Memory B cell (primary cell): Measurements from ENCODE around the gene CYREN.
"Not testable (repeated sequence)": the region's sequence is repeated elsewhere in the genome, so short reads cannot be mapped to it uniquely, and the experiment has no call there.

Experiments
- ATAC-seq: fragments of 150-1000 bp; cut with Tn5 transposase; 2 replicates; pipeline ENCODE4 v1.10.0; 2021; ENCODE audit warnings: low read depth, mild to moderate bottlenecking, moderate library complexity
- DNase-seq, 2 donors: peaks; one replicate each; pipeline ENCODE4 v3.0.0; 2022; ENCODE audit warnings: low spot score in 2 of 2
- H3K27ac Mint-ChIP-seq: one replicate; pipeline ENCODE4 v1.8.0; 2022; ENCODE audit warnings: mild to moderate bottlenecking, moderate library complexity, mixed read lengths
- H3K27me3 Mint-ChIP-seq: one replicate; pipeline ENCODE4 v1.8.0; 2022; ENCODE audit warnings: mixed read lengths
- H3K36me3 Mint-ChIP-seq: one replicate; pipeline ENCODE4 v1.8.0; 2022; ENCODE audit warnings: mild to moderate bottlenecking, mixed read lengths
- H3K4me1 Mint-ChIP-seq: one replicate; pipeline ENCODE4 v1.8.0; 2022; ENCODE audit warnings: mixed read lengths
- H3K4me3 Mint-ChIP-seq: one replicate; pipeline ENCODE4 v1.8.0; 2022; ENCODE audit warnings: mild to moderate bottlenecking, moderate library complexity, mixed read lengths
- H3K9me3 Mint-ChIP-seq: one replicate; pipeline ENCODE4 v1.8.0; 2022; ENCODE audit warnings: mixed read lengths

CYREN gene, protein sequence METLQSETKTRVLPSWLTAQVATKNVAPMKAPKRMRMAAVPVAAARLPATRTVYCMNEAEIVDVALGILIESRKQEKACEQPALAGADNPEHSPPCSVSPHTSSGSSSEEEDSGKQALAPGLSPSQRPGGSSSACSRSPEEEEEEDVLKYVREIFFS

DNA sequence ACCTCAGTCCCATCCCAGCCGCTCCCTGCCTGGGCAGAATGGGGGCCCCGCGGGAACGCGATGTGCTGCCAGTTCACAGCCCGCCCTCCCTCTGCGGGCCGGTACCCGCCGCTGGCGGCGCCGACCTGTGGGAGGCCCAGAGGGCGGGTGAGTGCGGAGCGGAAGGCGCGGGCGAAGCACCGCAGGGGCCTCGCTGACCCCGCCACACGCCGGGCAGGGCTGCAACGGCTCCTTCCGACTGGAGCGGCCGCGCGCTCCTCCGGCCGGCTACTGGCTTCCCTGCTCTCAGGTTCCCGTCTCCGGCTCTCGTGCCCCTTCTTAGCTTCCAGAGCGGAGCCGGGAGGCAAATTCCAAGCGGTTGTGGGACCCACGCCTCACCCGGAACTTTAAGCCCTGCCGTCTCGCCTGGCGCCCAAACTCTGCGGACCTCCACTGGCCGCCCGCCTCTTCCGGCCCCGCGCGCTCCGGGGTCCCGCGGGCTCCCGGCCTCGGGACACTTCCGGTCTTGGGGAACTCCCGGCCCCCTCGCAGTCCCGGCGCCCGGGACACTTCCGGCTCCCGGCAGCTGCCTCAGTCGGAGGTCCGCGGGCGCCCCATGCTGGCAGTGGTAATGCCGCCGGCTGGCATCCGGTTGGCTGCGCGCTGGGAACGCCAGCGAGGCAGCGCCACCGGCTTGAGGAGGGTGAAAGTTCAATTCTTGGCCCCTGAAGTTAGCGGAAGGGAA is at the start of gene CYREN:
Gene CYREN (minus strand): TSS at position 434 of the 724 bp plus-strand sequence. CDS start 1,785 bp downstream, outside the sequence.
- peaks cover 2% of the 10 kb centered on the region for H3K9me3 Mint-ChIP-seq
- no peaks in the 10 kb centered on the region for H3K27me3 Mint-ChIP-seq
- peaks cover 7% of the 10 kb centered on the region for H3K36me3 Mint-ChIP-seq
- peak within 1 kb of the TSS; percentile 83 for H3K4me3 Mint-ChIP-seq
- peak within 1 kb of the TSS; percentile 95 for H3K27ac Mint-ChIP-seq
- peak; percentile 79 to 82 for DNase-seq
- peak; percentile 74 for ATAC-seq
- H3K4me1 Mint-ChIP-seq, result peaks cover 37% of the 10 kb centered on the region

DNA sequence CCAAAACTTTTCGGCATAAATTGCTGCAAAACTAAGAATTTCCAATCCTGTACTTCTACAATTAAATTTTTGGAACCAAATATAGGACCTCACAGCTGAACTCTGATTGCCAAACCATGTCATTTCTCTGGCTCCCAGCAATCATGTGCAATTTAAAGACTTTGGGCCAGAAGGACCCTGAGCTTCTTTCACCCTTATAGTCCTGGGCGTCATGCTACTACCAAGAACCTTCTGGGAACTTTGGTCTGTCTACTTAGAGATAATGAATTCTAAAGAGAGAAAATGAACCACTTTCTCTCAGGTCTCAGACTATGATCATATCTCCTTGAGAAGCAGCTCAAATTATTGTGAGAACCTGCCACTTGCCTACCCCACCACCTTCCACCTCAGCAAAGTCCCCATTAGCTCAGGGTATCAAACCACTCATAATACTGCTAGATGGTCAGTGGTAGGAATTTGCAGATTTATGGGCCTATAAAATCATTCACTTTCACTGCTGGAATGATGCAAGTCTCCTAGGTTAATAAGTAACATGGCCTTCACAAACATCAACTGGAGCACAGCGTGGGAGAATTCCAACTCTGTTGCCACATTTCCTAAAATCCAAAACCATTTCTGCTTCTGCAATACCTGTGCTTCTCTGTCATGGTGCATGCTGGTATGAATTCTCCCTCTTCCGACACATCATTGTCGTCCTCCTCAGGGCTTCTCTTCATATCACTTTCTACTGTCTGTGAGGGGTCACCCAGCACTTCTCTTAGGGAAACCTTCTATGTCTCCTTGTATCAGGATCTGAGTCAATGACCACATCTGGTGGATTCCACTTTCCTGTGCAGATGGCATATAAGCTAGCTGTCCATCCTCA is 47.4 kb upstream of the CYREN start:
- Mint-ChIP-seq H3K36me3 (no peaks in the 10 kb centered on the region), H3K9me3 (peaks cover 2% of the 10 kb centered on the region), H3K27me3 (peaks cover 2% of the 10 kb centered on the region), H3K27ac (no peak overlapping the region), H3K4me3 (no peak overlapping the region), H3K4me1 (no peaks in the 10 kb centered on the region)
- ATAC-seq (no peak), DNase-seq (no peak)

DNA sequence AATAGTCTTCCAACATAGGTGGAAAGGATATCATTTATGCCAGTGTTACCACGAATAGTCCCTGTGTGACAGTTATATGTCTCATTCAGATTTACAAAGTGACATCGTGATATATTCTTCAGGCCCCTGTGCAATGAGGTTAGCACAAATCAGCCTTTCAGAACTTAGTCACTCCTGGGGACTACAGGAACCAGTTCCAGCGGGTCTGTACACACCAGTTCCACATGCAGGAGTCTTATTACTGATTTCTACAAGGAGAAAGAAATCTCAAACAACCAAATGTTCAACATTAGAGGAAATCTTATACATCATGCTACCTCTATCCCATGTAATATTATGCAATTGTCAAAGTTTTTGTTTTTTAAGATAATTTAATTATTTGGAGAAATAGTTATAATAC is 45.2 kb upstream of the CYREN start:
- Mint-ChIP-seq H3K9me3 (peaks cover 2% of the 10 kb centered on the region), H3K4me1 (peaks cover 2% of the 10 kb centered on the region), H3K27ac (no peak overlapping the region), H3K4me3 (no peak overlapping the region), H3K36me3 (no peaks in the 10 kb centered on the region), H3K27me3 (peaks cover 2% of the 10 kb centered on the region)
- DNase-seq (no peak), ATAC-seq (no peak)

DNA sequence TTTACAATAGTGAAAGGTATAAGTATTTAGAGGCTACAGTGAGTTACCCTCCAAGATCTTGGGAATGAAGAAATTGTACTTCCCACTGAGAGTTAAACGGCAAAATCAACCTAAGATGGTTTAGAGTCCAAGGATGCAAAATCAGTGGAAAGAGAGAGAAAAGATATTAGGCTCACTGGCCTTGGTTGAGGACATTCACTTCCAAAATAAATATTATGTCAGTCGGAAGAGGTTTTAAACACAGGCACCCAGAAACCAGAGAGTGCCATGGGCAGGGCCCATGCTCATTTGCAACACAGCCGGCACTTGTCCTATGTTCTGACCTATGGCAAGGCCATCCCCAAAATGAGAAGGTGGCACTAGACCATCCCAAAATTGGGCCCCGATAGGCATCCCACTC is 44.7 kb upstream of the CYREN start:
- no peak for ATAC-seq
- Mint-ChIP-seq H3K4me1 (peaks cover 6% of the 10 kb centered on the region), H3K27me3 (peaks cover 2% of the 10 kb centered on the region), H3K36me3 (no peaks in the 10 kb centered on the region), H3K9me3 (peaks cover under 1% of the 10 kb centered on the region), H3K27ac (no peak overlapping the region), H3K4me3 (no peak overlapping the region)
- DNase-seq, result no peak

DNA sequence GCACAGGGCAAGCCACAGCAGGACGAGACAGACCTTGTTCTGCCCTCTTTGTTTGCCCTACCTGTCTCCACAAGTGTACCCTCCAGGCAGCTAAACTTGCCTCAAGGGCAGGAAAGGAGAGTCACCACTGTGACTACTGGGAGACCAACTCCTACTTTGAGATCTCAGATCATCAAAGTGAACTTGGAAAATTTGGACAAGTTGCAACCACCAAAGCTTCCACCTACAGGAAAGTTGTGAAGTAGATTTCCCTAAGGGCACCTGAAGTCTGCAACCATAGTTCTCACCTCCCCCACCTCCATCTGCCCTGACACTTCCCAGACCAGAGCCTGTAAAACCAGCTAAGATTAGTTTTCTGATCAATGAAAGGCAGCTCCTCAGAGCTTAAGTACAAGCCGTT is 43.3 kb upstream of the CYREN start:
- Mint-ChIP-seq H3K36me3 (no peaks in the 10 kb centered on the region), H3K4me3 (no peak overlapping the region), H3K9me3 (no peaks in the 10 kb centered on the region), H3K4me1 (peaks cover 6% of the 10 kb centered on the region), H3K27ac (no peak overlapping the region), H3K27me3 (peaks cover 2% of the 10 kb centered on the region)
- DNase-seq (no peak), ATAC-seq (no peak)

DNA sequence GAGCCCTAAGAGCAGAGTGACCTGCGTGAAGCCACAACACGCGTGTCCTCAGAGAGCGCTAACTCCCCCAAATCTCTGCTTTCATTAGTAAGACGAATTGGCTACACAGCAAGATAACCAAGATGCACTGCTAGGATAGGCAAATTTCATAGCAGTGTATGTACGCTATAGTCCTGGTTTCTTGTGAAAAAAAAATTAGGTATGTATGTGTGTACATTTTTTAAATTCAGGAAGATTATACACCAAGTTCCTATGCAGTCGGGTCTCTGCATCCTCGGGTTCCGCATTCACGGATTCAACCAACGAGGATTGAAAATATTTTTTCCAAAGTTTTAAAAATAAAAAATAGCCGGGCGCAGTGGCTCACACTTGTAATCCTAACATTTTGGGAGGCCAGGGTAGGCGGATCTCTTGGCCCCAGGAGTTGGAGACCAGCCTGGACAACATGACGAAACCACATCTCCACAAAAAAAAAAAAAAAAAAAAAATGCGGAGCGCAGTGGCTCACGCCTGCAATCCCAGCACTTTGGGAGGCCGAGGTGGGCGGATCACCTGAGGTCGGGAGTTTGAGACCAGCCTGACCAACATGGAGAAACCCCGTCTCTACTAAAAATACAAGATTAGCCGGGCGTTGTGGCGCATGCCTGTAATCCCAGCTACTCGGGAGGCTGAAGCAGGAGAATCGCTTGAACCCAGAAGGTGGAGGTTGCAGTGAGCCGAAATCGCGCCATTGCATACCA is 41.6 kb upstream of the CYREN start:
- H3K4me3 Mint-ChIP-seq, result peak overlapping the region; percentile 99
- ATAC-seq, DNase-seq, H3K9me3 Mint-ChIP-seq, H3K36me3 Mint-ChIP-seq, H3K27me3 Mint-ChIP-seq: not testable (repeated sequence)
- peaks cover 21% of the 10 kb centered on the region for H3K4me1 Mint-ChIP-seq
- peak overlapping the region; percentile 95 for H3K27ac Mint-ChIP-seq

DNA sequence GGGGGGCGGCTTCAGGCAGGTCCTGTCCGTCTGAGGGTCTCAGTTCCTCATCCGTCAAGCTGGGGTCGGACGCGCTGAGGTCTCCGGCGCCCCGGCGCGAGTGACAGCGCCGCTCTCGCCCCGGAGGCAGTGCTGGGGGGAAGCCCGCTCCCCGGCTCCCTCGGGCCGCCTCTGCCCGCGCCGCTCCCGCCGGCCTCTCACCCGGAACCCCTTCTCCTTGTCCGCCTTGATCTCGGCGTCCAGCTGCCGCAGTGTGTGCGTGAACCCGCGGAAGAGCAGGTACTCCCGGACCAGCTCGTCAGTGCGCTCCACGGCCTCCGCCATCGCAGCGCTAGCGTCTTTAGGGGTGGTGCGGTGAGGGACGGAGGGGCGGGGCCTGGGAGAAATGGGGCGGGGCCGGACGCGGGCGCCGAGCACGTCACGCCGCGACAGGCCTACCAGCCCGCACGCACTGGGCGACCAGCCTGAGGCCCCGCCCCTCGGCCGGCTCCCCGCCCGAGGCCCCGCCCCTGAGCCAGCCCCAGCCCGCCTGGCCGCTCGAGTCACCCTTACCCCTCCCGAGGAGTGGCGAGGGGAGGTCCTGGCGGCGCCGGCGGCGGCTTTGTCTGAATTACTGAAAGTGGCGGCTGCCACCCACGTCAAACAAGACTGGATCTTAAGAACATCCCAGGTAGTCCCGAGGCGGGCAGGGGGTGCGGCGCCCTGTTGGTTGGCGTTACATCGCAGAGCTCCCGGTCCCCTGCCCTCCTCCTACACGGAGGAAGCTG is 40.9 kb upstream of the CYREN start, which contains the start of gene WDR91:
Gene WDR91 (minus strand): TSS at position 348 of the 767 bp plus-strand sequence. CDS start 24 bp downstream, at position 324.
- Mint-ChIP-seq H3K36me3 (no peaks in the 10 kb centered on the region), H3K4me1 (peaks cover 25% of the 10 kb centered on the region), H3K4me3 (peak within 1 kb of the TSS; percentile 99), H3K27me3 (no peaks in the 10 kb centered on the region), H3K27ac (peak within 1 kb of the TSS; percentile 95), H3K9me3 (no peaks in the 10 kb centered on the region)
- DNase-seq (peak; percentile 85 to 86), ATAC-seq (peak; percentile 87)

DNA sequence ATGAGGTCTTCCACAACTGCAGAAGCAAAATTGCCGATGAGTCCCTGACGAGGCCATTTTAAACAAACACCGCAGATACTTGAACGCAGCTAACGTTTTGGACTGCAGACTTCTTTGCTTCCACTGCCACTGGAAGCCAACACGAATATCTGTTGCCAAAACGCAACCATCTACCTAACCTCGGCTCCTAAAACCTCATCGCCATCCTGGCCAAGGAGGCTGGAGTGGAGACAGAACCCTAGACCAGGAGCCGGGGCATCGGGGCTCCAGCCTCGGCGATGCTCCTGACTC is 40.3 kb upstream of the CYREN start:
- Mint-ChIP-seq H3K27ac (peak overlapping the region; percentile 95), H3K9me3 (no peaks in the 10 kb centered on the region), H3K4me3 (peak overlapping the region; percentile 99), H3K27me3 (no peaks in the 10 kb centered on the region), H3K4me1 (peaks cover 25% of the 10 kb centered on the region), H3K36me3 (no peaks in the 10 kb centered on the region)
- DNase-seq, result no peak
- ATAC-seq, result no peak

DNA sequence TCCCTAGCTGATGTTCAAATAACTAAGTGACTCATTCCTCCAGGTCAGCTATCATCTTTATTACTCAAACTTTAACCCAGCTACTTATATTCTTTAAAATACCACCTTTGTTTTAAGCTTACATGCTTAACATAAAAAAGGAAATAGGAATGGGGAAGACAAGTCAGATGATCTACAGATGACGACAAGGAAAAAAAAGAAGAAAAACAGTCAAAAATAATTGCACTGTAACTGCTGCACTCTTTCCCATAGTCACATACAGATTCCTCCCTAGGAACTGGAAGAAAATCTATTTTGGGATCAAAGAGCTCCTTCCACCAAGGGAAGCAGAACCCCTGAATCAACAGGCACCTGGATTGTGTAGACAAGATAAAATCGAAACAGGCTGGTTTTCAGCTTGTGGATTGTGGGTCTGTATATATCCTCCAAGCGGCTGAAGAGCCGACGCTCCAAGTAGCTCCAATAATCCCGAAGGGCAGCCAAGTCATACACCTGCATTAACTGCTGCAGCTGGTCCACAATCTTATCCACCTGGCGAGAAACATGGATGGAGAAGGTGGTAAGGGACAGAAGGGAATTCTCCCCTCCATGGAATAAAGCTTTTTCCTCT is 38.8 kb upstream of the CYREN start:
- Mint-ChIP-seq H3K9me3 (no peaks in the 10 kb centered on the region), H3K4me1 (peaks cover 29% of the 10 kb centered on the region), H3K27ac (no peak overlapping the region), H3K4me3 (peak overlapping the region; percentile 24), H3K27me3 (no peaks in the 10 kb centered on the region), H3K36me3 (peaks cover 4% of the 10 kb centered on the region)
- DNase-seq (no peak), ATAC-seq (no peak)

DNA sequence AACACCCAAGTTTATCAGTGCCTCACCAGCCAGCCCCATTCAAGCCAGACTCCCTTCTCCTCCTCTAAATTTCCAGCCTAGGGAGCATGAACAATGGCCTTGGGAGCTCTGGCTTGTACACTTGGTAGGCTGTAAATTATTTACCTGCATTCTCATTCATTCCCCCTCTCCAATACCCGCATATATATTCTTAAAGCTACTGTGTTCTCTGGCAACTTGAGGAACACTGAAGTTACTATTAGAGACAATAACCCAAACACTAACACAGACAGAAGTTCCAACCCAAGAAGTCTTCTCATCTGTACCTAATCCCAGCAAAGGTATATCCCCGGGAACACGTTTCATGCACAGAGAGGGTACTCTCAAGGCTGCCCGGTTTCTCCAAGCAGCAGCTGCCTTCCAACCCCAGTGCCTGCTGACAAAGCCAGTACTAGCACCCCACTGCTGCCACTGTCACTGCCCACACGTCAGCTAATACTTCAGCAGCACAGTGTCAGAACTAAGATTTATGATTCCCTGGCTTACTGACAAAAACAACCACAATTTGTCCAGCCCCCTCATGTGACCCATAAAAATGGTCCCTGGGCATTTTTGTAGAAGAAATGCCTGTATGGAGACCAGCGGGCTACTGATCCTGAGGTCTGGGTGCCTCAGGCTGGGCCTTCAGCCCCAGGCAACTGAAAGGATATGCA is 37.7 kb upstream of the CYREN start:
- Mint-ChIP-seq H3K4me3 (peak overlapping the region; percentile 27), H3K4me1 (peaks cover 29% of the 10 kb centered on the region)

DNA sequence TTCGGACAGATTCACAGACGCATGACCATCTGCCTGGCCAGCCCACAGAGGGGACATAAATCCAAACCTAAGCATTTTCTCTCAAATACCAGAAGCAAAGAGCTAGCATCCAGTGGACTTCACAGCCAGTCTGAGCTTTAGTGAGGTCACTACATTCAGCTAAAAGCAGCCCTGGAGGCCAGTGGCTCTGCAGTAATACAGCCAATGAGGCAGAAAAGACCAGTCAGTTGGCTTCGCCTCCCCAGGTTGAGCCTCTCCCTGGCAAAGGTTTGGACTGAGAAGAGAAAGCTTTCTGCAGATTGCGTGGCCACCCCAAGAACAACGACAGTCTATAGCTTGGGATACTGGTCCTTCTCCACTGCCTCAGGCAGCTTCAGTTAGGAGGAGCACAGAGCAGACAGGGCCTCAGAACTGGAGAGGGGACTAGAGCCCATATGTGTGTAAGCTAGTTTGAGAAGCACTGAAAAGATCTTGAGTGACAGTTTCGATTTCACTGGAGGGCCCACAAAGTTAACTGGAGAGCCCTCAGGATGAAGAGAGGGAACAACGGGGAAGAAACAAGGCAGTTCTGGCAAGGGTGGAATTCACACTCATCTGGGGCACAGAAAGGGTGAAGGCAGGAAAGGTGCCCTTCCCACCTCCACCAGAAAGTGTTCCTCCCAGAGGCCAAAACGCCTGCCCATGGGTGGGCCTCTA is 37.0 kb upstream of the CYREN start:
- H3K4me1 Mint-ChIP-seq, result peaks cover 29% of the 10 kb centered on the region
- peak overlapping the region; percentile 63 for H3K4me3 Mint-ChIP-seq
- ATAC-seq (no peak), DNase-seq (no peak)
- H3K27me3 Mint-ChIP-seq, result no peaks in the 10 kb centered on the region
- H3K36me3 Mint-ChIP-seq, result peaks cover 8% of the 10 kb centered on the region
- no peaks in the 10 kb centered on the region for H3K9me3 Mint-ChIP-seq
- H3K27ac Mint-ChIP-seq, result peak overlapping the region; percentile 87

More for the DNA sequence above, 37.7 kb upstream of the CYREN start:
- no peak for ATAC-seq
- no peaks in the 10 kb centered on the region for H3K27me3 Mint-ChIP-seq
- no peaks in the 10 kb centered on the region for H3K9me3 Mint-ChIP-seq
- H3K27ac Mint-ChIP-seq, result peak overlapping the region; percentile 87
- DNase-seq, result no peak
- H3K36me3 Mint-ChIP-seq, result peaks cover 8% of the 10 kb centered on the region

DNA sequence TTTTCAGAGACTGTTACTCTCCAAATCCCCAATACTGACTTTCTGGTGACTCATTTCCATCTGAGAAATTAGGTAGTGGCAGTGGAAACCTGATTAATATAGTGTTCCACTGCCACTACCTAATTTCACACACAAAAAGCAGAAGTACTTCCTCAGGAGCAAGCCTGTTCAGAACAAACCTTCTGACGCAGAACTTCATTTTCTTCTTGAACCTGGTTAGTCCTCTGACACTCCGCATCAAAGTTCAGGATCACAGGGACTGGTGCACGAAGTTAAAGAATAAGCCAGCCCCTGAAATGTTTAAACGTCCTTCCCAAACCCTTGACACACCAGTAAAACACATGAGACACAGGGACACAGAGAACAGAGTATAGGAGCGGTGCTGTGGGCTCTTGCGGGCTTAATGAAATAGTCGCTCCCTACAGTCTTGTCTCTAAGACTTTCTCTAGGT is 36.5 kb upstream of the CYREN start:
- Mint-ChIP-seq H3K4me1 (peaks cover 32% of the 10 kb centered on the region), H3K36me3 (peaks cover 12% of the 10 kb centered on the region), H3K9me3 (no peaks in the 10 kb centered on the region), H3K27ac (peak overlapping the region; percentile 87), H3K4me3 (peak overlapping the region; percentile 63), H3K27me3 (no peaks in the 10 kb centered on the region)
- DNase-seq (peak in 1 of 2 donors; percentile 16), ATAC-seq (no peak)
